ENCODE measurements around the gene FBLIM1. TPM values are rescaled to one million over a fixed set of nuclear protein-coding genes. Genes with fewer than 3 reads are reported as not detected.
A peak's percentile ranks its signal among the peaks of the same experiment; 100 is the strongest.
"Not testable (repeated sequence)": the region's sequence is repeated elsewhere in the genome, so short reads cannot be mapped to it uniquely, and the experiment has no call there.

FBLIM1 gene
- total RNA-seq, 2 experiments from 2014 or later, result not detected

- POLR2A ChIA-PET, result no interaction called here
- intact Hi-C loops (cut with micrococcal nuclease; ENCODE audit: unreplicated experiment), result loop anchor here (1.0 to 5.0 kb wide), 3 partner anchors 191 to 253 kb away; no protein-coding TSS in a partner anchor
- Histone ChIP-seq H3K9me3 (ENCODE audit: low read length) (no peaks in the 10 kb centered on the region), H3K4me2 (ENCODE audit: low read length) (no peak overlapping the region), H3K79me2 (ENCODE audit: insufficient read depth, low read depth, low read length) (no peaks in the 10 kb centered on the region), H4K20me1 (ENCODE audit: insufficient read depth, low read length) (no peaks in the 10 kb centered on the region), H3K27ac (ENCODE audit: low read depth, low read length, poor library complexity, severe bottlenecking) (no peak overlapping the region), H2AFZ (ENCODE audit: low read length) (no peak overlapping the region), H3K4me1 (ENCODE audit: insufficient read depth, low read length, poor library complexity, severe bottlenecking) (no peaks in the 10 kb centered on the region), H3K9me2 (ENCODE audit: insufficient read depth, low read length) (no peaks in the 10 kb centered on the region), H3K36me3 (ENCODE audit: insufficient read depth, low read length) (no peaks in the 10 kb centered on the region), H3K4me3 (ENCODE audit: low read depth, low read length, poor library complexity, severe bottlenecking) (no peak overlapping the region)
- CTCF ChIA-PET (ENCODE audit: unreplicated experiment), result no interaction called here
- DNase-seq (ENCODE audit: low spot score), result peak; percentile 63
- no peak for TF ChIP-seq EZH2phosphoT487 (IDR thresholded peaks at IDR 0.05; ENCODE audit: borderline replicate concordance, low read depth, low read length)
- TF ChIP-seq, protein P1, sequence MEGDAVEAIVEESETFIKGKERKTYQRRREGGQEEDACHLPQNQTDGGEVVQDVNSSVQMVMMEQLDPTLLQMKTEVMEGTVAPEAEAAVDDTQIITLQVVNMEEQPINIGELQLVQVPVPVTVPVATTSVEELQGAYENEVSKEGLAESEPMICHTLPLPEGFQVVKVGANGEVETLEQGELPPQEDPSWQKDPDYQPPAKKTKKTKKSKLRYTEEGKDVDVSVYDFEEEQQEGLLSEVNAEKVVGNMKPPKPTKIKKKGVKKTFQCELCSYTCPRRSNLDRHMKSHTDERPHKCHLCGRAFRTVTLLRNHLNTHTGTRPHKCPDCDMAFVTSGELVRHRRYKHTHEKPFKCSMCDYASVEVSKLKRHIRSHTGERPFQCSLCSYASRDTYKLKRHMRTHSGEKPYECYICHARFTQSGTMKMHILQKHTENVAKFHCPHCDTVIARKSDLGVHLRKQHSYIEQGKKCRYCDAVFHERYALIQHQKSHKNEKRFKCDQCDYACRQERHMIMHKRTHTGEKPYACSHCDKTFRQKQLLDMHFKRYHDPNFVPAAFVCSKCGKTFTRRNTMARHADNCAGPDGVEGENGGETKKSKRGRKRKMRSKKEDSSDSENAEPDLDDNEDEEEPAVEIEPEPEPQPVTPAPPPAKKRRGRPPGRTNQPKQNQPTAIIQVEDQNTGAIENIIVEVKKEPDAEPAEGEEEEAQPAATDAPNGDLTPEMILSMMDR (conservative IDR thresholded peaks at IDR 0.05; ENCODE audit: low read length), result peak; percentile 81
- BruUV-seq (replicated peaks), result no TSS peak
Observed at GRCh38 chr1:15803380-15803779, 44.8 kb downstream of the FBLIM1 start.

GRCh38 chr1:15804060-15804459 lies 45.5 kb downstream of the FBLIM1 start:
- intact Hi-C loops (cut with micrococcal nuclease; ENCODE audit: unreplicated experiment), result loop anchor here (5.0 kb wide), 1 partner anchor 203 kb away; no protein-coding TSS in a partner anchor
- H3K9me2 ChIP-seq (ENCODE audit: insufficient read depth, low read length), result no peaks in the 10 kb centered on the region
- POLR2A ChIA-PET, result no interaction called here

GRCh38 chr1:15807121-15807520 lies 48.5 kb downstream of the FBLIM1 start:
- no peaks in the 10 kb centered on the region for H3K79me2 ChIP-seq (ENCODE audit: insufficient read depth, low read depth, low read length)
- no TSS peak for BruUV-seq (replicated peaks)
- no peak for DNase-seq (ENCODE audit: low spot score)
- H3K4me2 ChIP-seq (ENCODE audit: low read length), result no peak overlapping the region
- H3K27ac ChIP-seq (ENCODE audit: low read depth, low read length, poor library complexity, severe bottlenecking), result no peak overlapping the region
- no peaks in the 10 kb centered on the region for H3K36me3 ChIP-seq (ENCODE audit: insufficient read depth, low read length)
- no peaks in the 10 kb centered on the region for H3K4me1 ChIP-seq (ENCODE audit: insufficient read depth, low read length, poor library complexity, severe bottlenecking)
- ChIA-PET CTCF (ENCODE audit: unreplicated experiment) (no interaction called here), POLR2A (interaction anchor here (1.4 kb wide), 1 partner anchor 27 kb away, joined by 4 read pairs; no protein-coding TSS in a partner anchor)
- no peaks in the 10 kb centered on the region for H3K9me3 ChIP-seq (ENCODE audit: low read length)
- TF ChIP-seq, protein P1 (conservative IDR thresholded peaks at IDR 0.05; ENCODE audit: low read length), result no peak
- TF ChIP-seq EZH2phosphoT487 (IDR thresholded peaks at IDR 0.05; ENCODE audit: borderline replicate concordance, low read depth, low read length), result no peak
- no peak overlapping the region for H2AFZ ChIP-seq (ENCODE audit: low read length)
- intact Hi-C loops (cut with micrococcal nuclease; ENCODE audit: unreplicated experiment), result no loop called here
- H3K4me3 ChIP-seq (ENCODE audit: low read depth, low read length, poor library complexity, severe bottlenecking), result no peak overlapping the region
- H4K20me1 ChIP-seq (ENCODE audit: insufficient read depth, low read length), result no peaks in the 10 kb centered on the region
- no peaks in the 10 kb centered on the region for H3K9me2 ChIP-seq (ENCODE audit: insufficient read depth, low read length)

More at GRCh38 chr1:15804060-15804459, 45.5 kb downstream of the FBLIM1 start:
- DNase-seq (ENCODE audit: low spot score), result no peak
- BruUV-seq (replicated peaks), result no TSS peak
- H3K4me2 ChIP-seq (ENCODE audit: low read length), result no peak overlapping the region
- no peaks in the 10 kb centered on the region for H3K4me1 ChIP-seq (ENCODE audit: insufficient read depth, low read length, poor library complexity, severe bottlenecking)
- H3K4me3 ChIP-seq (ENCODE audit: low read depth, low read length, poor library complexity, severe bottlenecking), result no peak overlapping the region
- H3K9me3 ChIP-seq (ENCODE audit: low read length), result no peaks in the 10 kb centered on the region
- H4K20me1 ChIP-seq (ENCODE audit: insufficient read depth, low read length), result no peaks in the 10 kb centered on the region
- no peak for TF ChIP-seq EZH2phosphoT487 (IDR thresholded peaks at IDR 0.05; ENCODE audit: borderline replicate concordance, low read depth, low read length)
- TF ChIP-seq, protein P1 (conservative IDR thresholded peaks at IDR 0.05; ENCODE audit: low read length), result no peak
- no peaks in the 10 kb centered on the region for H3K36me3 ChIP-seq (ENCODE audit: insufficient read depth, low read length)
- CTCF ChIA-PET (ENCODE audit: unreplicated experiment), result no interaction called here
- H3K79me2 ChIP-seq (ENCODE audit: insufficient read depth, low read depth, low read length), result no peaks in the 10 kb centered on the region
- no peak overlapping the region for H3K27ac ChIP-seq (ENCODE audit: low read depth, low read length, poor library complexity, severe bottlenecking)
- no peak overlapping the region for H2AFZ ChIP-seq (ENCODE audit: low read length)

GRCh38 chr1:15807549-15807948 lies 49.0 kb downstream of the FBLIM1 start, which contains the start of gene UQCRHL:
Gene UQCRHL (minus strand): TSS chr1:15807649. CDS start chr1:15807649, 0 bp downstream.
- BruUV-seq (replicated peaks); CTCF ChIA-PET (ENCODE audit: unreplicated experiment); intact Hi-C loops (cut with micrococcal nuclease; ENCODE audit: unreplicated experiment); H3K9me2 ChIP-seq (ENCODE audit: insufficient read depth, low read length); DNase-seq (ENCODE audit: low spot score); H4K20me1 ChIP-seq (ENCODE audit: insufficient read depth, low read length); H3K79me2 ChIP-seq (ENCODE audit: insufficient read depth, low read depth, low read length); H2AFZ ChIP-seq (ENCODE audit: low read length); H3K4me3 ChIP-seq (ENCODE audit: low read depth, low read length, poor library complexity, severe bottlenecking); H3K9me3 ChIP-seq (ENCODE audit: low read length); H3K36me3 ChIP-seq (ENCODE audit: insufficient read depth, low read length); H3K4me2 ChIP-seq (ENCODE audit: low read length); H3K4me1 ChIP-seq (ENCODE audit: insufficient read depth, low read length, poor library complexity, severe bottlenecking); H3K27ac ChIP-seq (ENCODE audit: low read depth, low read length, poor library complexity, severe bottlenecking): not testable (repeated sequence)
- POLR2A ChIA-PET, result interaction anchor here (1.4 kb wide), 1 partner anchor 26 kb away, joined by 4 read pairs; no protein-coding TSS in a partner anchor

Measured in OCI-LY7 (cell line).